Pancreas (tissue), 10 donors: Measurements from ENCODE around the gene TRAK1. TPM values are rescaled to one million over a fixed set of nuclear protein-coding genes. Genes with fewer than 3 reads are reported as not detected.

Experiments
- ATAC-seq, 4 donors: fragments of 200-7000 bp; cut with Tn5 transposase; one replicate each; pipeline versions ENCODE4 v1.8.0 to v1.9.1; 2020; ENCODE audit warnings: mild to moderate bottlenecking in 4 of 4, moderate library complexity in 4 of 4
- DNase-seq, 6 donors: peaks; one replicate each; pipeline ENCODE4 v3.0.0-alpha.2; 2020
- FAIRE-seq: peaks from 2 replicates; lab custom pipeline; 2012; peaks lifted over from hg19 to GRCh38; lab: Jason Lieb, UNC
- H3K27ac ChIP-seq, 4 donors: fragments of 200-600 bp; sonication (generic); 1 replicate in 3 of 4; 2 replicates in 1 of 4; pipeline versions ENCODE4 v1.5.0 to v1.8.0; 2020
- H3K27me3 ChIP-seq, 4 donors: fragments of 200-600 bp; one replicate each; pipeline ENCODE4 v1.8.0; 2021
- H3K36me3 ChIP-seq, 3 donors: fragments of 200-600 bp; sonication (generic) in 1 of 3; one replicate each; pipeline versions ENCODE4 v1.5.0 to v1.8.0; 2020 to 2021
- H3K4me1 ChIP-seq, 3 donors: fragments of 200-600 bp; one replicate each; pipeline ENCODE4 v1.8.0; 2021
- H3K4me3 ChIP-seq, 4 donors: fragments of 200-600 bp; sonication (generic) in 2 of 4; one replicate each; pipeline versions ENCODE4 v1.5.0 to v1.8.0; 2020 to 2021
- H3K9me3 ChIP-seq, 4 donors: fragments of 200-600 bp; one replicate each; pipeline ENCODE4 v1.8.0; 2021
- WGBS, 2 donors: extraction: QIAGEN DNeasy Blood & Tissue Kit; methylation state at CpG; one replicate each; pipeline ENCODE4 v1.1.7; 2013; 5-methylcytosine and 5-hydroxymethylcytosine counted together
- intact Hi-C, 3 donors: fragments of 100-400 bp; cut with DNase I; formaldehyde crosslinking; loops; one replicate each; pipeline versions ENCODE4 v1.11.1 to v1.14.2; 2022
- polyA plus RNA-seq, 2 donors: library from polyadenylated mRNA; stranded (reverse); fragments of 200-250 nt; gene quantifications; one replicate each; pipeline ENCODE4 v1.2.3, GENCODE V29; 2013
- total RNA-seq, 6 donors: library from RNA; stranded (reverse); fragmentation: NEBNext Ultra II Directional in 4 of 6; extraction: Animal tissue kit (Norgen Biotek cat#: 25700) in 4 of 6; gene quantifications; one replicate each; pipeline versions ENCODE4 v1.2.1 to v1.2.4, GENCODE V29; 2021 to 2023
- TF ChIP-seq, protein P1 (sequence below), 4 donors: fragments of 200-600 bp; sonication (generic) in 3 of 4; IDR thresholded peaks; one replicate each; pipeline versions ENCODE4 v1.5.0 to v1.8.0; 2021; ENCODE audit warnings: antibody characterized with exemption in 4 of 4
- donor health status: healthy with polysubstance abuse.
- donor health status: DM: no; HTN: no; CAD: no; lungs with moderate emphysema.
- donor health status: DM: no; HTN: no; CAD: no.
- donor health status: control.
- donor health status: control.
- donor health status: Bipolar disorder and iron deficiency.
- donor health status: DM: yes; HTN: yes; CAD: no.
- donor health status: DM: no; HTN: no; CAD: no.
- donor health status: DM: no; HTN: no; CAD: no.
- donor health status: DM: yes; HTN: yes; CAD: no.

The TRAK1 gene
- total and polyA plus RNA-seq, 8 donors = 9.3 to 24.3 (median 11.7) TPM

DNA sequence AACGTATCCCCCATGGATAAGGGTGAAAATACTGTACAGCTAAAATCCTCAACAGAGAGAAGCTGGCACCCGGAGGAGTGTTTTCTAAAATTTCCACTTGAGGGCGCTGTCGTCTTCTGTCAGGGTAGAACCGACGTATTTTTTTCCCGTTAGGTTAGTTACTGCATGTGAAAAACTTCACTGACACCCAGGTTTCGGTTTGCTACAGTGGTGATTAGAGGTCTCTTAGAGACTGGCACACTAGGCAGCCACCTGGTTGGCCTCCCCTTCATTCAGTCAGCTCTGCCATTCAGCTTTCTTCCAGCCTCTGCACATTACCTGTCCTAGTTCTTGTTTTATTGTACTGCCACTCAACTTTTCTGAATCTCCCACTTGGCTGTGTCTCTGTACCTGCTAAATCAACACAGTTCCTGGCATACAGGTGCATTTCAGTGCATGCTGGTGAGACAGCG is 156.4 kb downstream of the TRAK1 start:
- Histone ChIP-seq H3K4me3 (no peak overlapping the region), H3K4me1 (peaks cover 0 to 4% (median 0%) of the 10 kb centered on the region in 3 donors), H3K27me3 (no peaks in the 10 kb centered on the region), H3K9me3 (no peaks in the 10 kb centered on the region), H3K27ac (no peak overlapping the region), H3K36me3 (no peaks in the 10 kb centered on the region)
- TF ChIP-seq, protein P1, sequence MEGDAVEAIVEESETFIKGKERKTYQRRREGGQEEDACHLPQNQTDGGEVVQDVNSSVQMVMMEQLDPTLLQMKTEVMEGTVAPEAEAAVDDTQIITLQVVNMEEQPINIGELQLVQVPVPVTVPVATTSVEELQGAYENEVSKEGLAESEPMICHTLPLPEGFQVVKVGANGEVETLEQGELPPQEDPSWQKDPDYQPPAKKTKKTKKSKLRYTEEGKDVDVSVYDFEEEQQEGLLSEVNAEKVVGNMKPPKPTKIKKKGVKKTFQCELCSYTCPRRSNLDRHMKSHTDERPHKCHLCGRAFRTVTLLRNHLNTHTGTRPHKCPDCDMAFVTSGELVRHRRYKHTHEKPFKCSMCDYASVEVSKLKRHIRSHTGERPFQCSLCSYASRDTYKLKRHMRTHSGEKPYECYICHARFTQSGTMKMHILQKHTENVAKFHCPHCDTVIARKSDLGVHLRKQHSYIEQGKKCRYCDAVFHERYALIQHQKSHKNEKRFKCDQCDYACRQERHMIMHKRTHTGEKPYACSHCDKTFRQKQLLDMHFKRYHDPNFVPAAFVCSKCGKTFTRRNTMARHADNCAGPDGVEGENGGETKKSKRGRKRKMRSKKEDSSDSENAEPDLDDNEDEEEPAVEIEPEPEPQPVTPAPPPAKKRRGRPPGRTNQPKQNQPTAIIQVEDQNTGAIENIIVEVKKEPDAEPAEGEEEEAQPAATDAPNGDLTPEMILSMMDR (IDR thresholded peaks at IDR 0.05) = peak; percentile 60 to 72 (median 69)
- DNase-seq (peak in 5 of 6 donors; percentile 41 to 72 (median 47)), ATAC-seq (peak; percentile 69 to 97 (median 94)), FAIRE-seq (no peak)
- intact Hi-C loops = loop anchor here in 1 of 3 donors (5.0 kb wide), 1 partner anchor 195 kb away; no protein-coding TSS in a partner anchor
- WGBS, 2 donors = 4 to 5% methylated on average over 9 of the region's 9 CpGs

DNA sequence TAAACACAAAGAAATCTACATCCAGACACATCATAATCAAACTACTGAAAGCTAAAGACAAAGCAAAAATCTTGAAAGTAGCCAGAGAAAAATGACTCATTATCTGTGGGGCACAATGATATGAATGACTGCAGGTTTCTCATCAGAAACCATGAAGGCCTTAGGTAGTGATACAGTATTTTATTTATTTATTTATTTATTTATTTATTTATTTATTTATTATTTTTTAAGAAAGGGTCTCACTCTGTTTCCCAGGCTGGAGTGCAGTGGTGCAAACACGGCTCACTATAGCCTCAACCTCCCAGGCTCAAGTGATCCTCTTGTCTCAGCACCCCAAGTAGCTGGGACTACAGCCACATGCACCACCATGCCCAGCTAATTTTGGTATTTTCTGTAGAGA is 159.6 kb downstream of the TRAK1 start:
- TF ChIP-seq, protein P1 (IDR thresholded peaks at IDR 0.05) = no peak
- Histone ChIP-seq H3K36me3 (no peaks in the 10 kb centered on the region), H3K27me3 (no peaks in the 10 kb centered on the region), H3K27ac (no peak overlapping the region), H3K9me3 (no peaks in the 10 kb centered on the region), H3K4me1 (peaks cover 0 to 4% (median 0%) of the 10 kb centered on the region in 3 donors), H3K4me3 (no peak overlapping the region)
- intact Hi-C loops = loop anchor here in 2 of 3 donors (10.0 kb wide), 2 partner anchors 184 to 274 kb away; no protein-coding TSS in a partner anchor
- DNase-seq (no peak), ATAC-seq (no peak), FAIRE-seq (no peak)
- 0 to 86% methylated on average over 1 of the region's 1 CpG for WGBS, 2 donors

- Histone ChIP-seq H3K9me3 (no peaks in the 10 kb centered on the region), H3K36me3 (no peaks in the 10 kb centered on the region), H3K4me3 (no peak overlapping the region), H3K27ac (no peak overlapping the region), H3K27me3 (peaks cover 0 to 4% (median 0%) of the 10 kb centered on the region in 4 donors), H3K4me1 (no peaks in the 10 kb centered on the region)
- ATAC-seq (no peak), DNase-seq (no peak), FAIRE-seq (no peak)
- TF ChIP-seq, protein P1 (IDR thresholded peaks at IDR 0.05) = no peak
- WGBS, 2 donors = 57 to 65% methylated on average over 3 of the region's 3 CpGs
- intact Hi-C loops = loop anchor here in 2 of 3 donors (10.0 kb wide), 2 partner anchors 180 to 270 kb away; no protein-coding TSS in a partner anchor
Observed at GRCh38 chr3:42254566-42254965, 163.4 kb downstream of the TRAK1 start.

DNA sequence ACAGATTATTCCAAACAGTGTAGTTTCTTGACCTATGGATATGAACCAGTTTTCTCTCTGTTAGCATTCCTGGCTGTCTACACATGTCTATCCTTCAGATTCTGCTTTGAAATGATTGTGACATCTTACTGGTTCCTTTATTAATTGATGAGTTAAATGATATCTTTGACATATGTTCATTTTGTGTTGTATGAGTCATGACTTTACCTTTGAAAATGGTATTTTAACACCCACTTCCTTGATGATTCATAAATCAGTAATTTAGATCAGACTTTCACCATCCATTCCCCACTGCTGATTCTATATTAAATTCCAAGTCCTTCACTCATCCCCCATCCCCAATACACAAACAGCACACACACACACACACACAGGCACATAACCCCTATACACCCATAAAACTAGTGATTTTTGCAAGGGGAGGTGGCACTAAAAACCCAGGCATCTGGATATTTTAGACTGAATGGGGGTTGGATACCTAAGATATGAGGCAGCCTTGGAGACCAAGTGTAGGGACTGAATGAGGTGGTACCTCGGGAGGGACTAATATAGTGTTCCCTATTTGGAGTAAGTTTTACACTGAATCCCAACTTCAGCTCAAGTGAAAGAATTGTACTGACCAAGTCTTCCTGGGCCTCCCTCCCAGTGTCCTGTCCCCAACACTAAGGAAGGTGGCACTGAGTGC is 165.1 kb downstream of the TRAK1 start:
- 70 to 79% methylated on average over 1 of the region's 1 CpG for WGBS, 2 donors
- Histone ChIP-seq H3K4me3 (no peak overlapping the region), H3K27me3 (peaks cover 0 to 7% (median 0%) of the 10 kb centered on the region in 4 donors), H3K36me3 (no peaks in the 10 kb centered on the region), H3K9me3 (no peaks in the 10 kb centered on the region), H3K4me1 (no peaks in the 10 kb centered on the region), H3K27ac (no peak overlapping the region)
- FAIRE-seq (no peak), DNase-seq (no peak), ATAC-seq (peak in 1 of 4 donors; percentile 29)
- intact Hi-C loops = loop anchor here in 2 of 3 donors (10.0 kb wide), 2 partner anchors 179 to 269 kb away; no protein-coding TSS in a partner anchor
- TF ChIP-seq, protein P1 (IDR thresholded peaks at IDR 0.05) = no peak
